Mononuclear cell (primary cell): ENCODE data around the gene G0S2. TPM values are rescaled to one million over a fixed set of nuclear protein-coding genes. Genes with fewer than 3 reads are reported as not detected.
A peak's percentile ranks its signal among the peaks of the same experiment; 100 is the strongest.

ENCODE experiments used
- H3K27me3 ChIP-seq: 2 replicates; pipeline ENCODE4 v1.6.0; 2011; ENCODE audit warnings: low read length, control low read depth; ENCODE audit not compliant: insufficient read depth
- H3K4me1 ChIP-seq: 2 replicates; pipeline ENCODE4 v1.5.1; 2011; ENCODE audit warnings: mild to moderate bottlenecking, low read length, control low read depth; ENCODE audit not compliant: insufficient read depth
- H3K4me3 ChIP-seq: 2 replicates; pipeline ENCODE4 v1.5.1; 2011; ENCODE audit warnings: mild to moderate bottlenecking, low read length, moderate library complexity
- H3K9me3 ChIP-seq: 2 replicates; pipeline ENCODE4 v1.5.1; 2011; ENCODE audit warnings: low read depth, mild to moderate bottlenecking, control low read depth, low read length
- total RNA-seq: library from RNA; depleted of rRNA; stranded (reverse); fragments of >200 nt; gene quantifications from one replicate; pipeline ENCODE4 v1.2.3, GENCODE V29; 2012

Gene G0S2
- total RNA-seq, result 1,987 TPM

GRCh38 chr1:209674957-209675564, at the start of gene G0S2:
Gene G0S2, plus strand, starts transcription at chr1:209675412. Its CDS starts 273 bp downstream, at chr1:209675685.
- no peaks in the 10 kb centered on the region for H3K9me3 ChIP-seq
- H3K4me3 ChIP-seq, result peak within 1 kb of the TSS; percentile 33
- peaks cover 45% of the 10 kb centered on the region for H3K4me1 ChIP-seq
- peaks cover 53% of the 10 kb centered on the region for H3K27me3 ChIP-seq

GRCh38 chr1:209625791-209626285, 49.4 kb upstream of the G0S2 start:
- peaks cover 15% of the 10 kb centered on the region for H3K4me1 ChIP-seq
- no peaks in the 10 kb centered on the region for H3K27me3 ChIP-seq
- H3K9me3 ChIP-seq, result no peaks in the 10 kb centered on the region
- no peak overlapping the region for H3K4me3 ChIP-seq

GRCh38 chr1:209626346-209627026, 48.7 kb upstream of the G0S2 start:
- Histone ChIP-seq H3K4me1 (peaks cover 15% of the 10 kb centered on the region), H3K9me3 (no peaks in the 10 kb centered on the region), H3K4me3 (no peak overlapping the region), H3K27me3 (no peaks in the 10 kb centered on the region)

GRCh38 chr1:209627027-209627731, 48.0 kb upstream of the G0S2 start:
- Histone ChIP-seq H3K9me3 (no peaks in the 10 kb centered on the region), H3K4me3 (no peak overlapping the region), H3K4me1 (peaks cover 15% of the 10 kb centered on the region), H3K27me3 (no peaks in the 10 kb centered on the region)

GRCh38 chr1:209627732-209628196, 47.4 kb upstream of the G0S2 start:
- Histone ChIP-seq H3K27me3 (no peaks in the 10 kb centered on the region), H3K4me1 (peaks cover 15% of the 10 kb centered on the region), H3K4me3 (no peak overlapping the region), H3K9me3 (no peaks in the 10 kb centered on the region)

- Histone ChIP-seq H3K4me1 (peaks cover 17% of the 10 kb centered on the region), H3K27me3 (no peaks in the 10 kb centered on the region), H3K4me3 (no peak overlapping the region), H3K9me3 (no peaks in the 10 kb centered on the region)
Measured at GRCh38 chr1:209628618-209629299, 46.5 kb upstream of the G0S2 start.

GRCh38 chr1:209629621-209630382, 45.4 kb upstream of the G0S2 start:
- Histone ChIP-seq H3K4me1 (peaks cover 24% of the 10 kb centered on the region), H3K27me3 (no peaks in the 10 kb centered on the region), H3K4me3 (no peak overlapping the region), H3K9me3 (no peaks in the 10 kb centered on the region)

- no peaks in the 10 kb centered on the region for H3K9me3 ChIP-seq
- H3K4me3 ChIP-seq, result no peak overlapping the region
- peaks cover 24% of the 10 kb centered on the region for H3K4me1 ChIP-seq
- no peaks in the 10 kb centered on the region for H3K27me3 ChIP-seq
Measured at GRCh38 chr1:209630383-209631225, 44.6 kb upstream of the G0S2 start.

GRCh38 chr1:209633335-209633997, 41.7 kb upstream of the G0S2 start:
- Histone ChIP-seq H3K9me3 (no peaks in the 10 kb centered on the region), H3K4me3 (no peak overlapping the region), H3K27me3 (no peaks in the 10 kb centered on the region), H3K4me1 (peaks cover 8% of the 10 kb centered on the region)

- Histone ChIP-seq H3K27me3 (no peaks in the 10 kb centered on the region), H3K4me1 (peaks cover 8% of the 10 kb centered on the region), H3K4me3 (no peak overlapping the region)
Measured at GRCh38 chr1:209634005-209634737, 41.0 kb upstream of the G0S2 start.

GRCh38 chr1:209635850-209636249, 39.4 kb upstream of the G0S2 start:
- Histone ChIP-seq H3K27me3 (no peaks in the 10 kb centered on the region), H3K9me3 (no peaks in the 10 kb centered on the region), H3K4me3 (no peak overlapping the region), H3K4me1 (peaks cover 8% of the 10 kb centered on the region)

More at GRCh38 chr1:209634005-209634737, 41.0 kb upstream of the G0S2 start:
- no peaks in the 10 kb centered on the region for H3K9me3 ChIP-seq

GRCh38 chr1:209641832-209642172, 33.4 kb upstream of the G0S2 start:
- no peak overlapping the region for H3K4me3 ChIP-seq
- no peaks in the 10 kb centered on the region for H3K4me1 ChIP-seq
- no peaks in the 10 kb centered on the region for H3K27me3 ChIP-seq
- no peaks in the 10 kb centered on the region for H3K9me3 ChIP-seq

- Histone ChIP-seq H3K4me1 (peaks cover 5% of the 10 kb centered on the region), H3K27me3 (no peaks in the 10 kb centered on the region), H3K4me3 (no peak overlapping the region), H3K9me3 (no peaks in the 10 kb centered on the region)
Measured at GRCh38 chr1:209642816-209643215, 32.4 kb upstream of the G0S2 start.
